GM21576 (cell line): ENCODE data around the gene EVC2.
"Not testable (repeated sequence)": the region's sequence is repeated elsewhere in the genome, so short reads cannot be mapped to it uniquely, and the experiment has no call there.

Source experiments
- ATAC-seq: cut with Tn5 transposase; IDR thresholded peaks from one replicate; pipeline ENCODE4 v1.9.1; 2021; ENCODE audit warnings: mild to moderate bottlenecking, moderate library complexity; ENCODE audit not compliant: unreplicated experiment

EVC2 gene

GRCh38 chr4:5632066-5632440 is 76.3 kb downstream of the EVC2 start:
- ATAC-seq: no peak

- no peak for ATAC-seq
Observed at GRCh38 chr4:5631352-5632065, 76.8 kb downstream of the EVC2 start.

DNA sequence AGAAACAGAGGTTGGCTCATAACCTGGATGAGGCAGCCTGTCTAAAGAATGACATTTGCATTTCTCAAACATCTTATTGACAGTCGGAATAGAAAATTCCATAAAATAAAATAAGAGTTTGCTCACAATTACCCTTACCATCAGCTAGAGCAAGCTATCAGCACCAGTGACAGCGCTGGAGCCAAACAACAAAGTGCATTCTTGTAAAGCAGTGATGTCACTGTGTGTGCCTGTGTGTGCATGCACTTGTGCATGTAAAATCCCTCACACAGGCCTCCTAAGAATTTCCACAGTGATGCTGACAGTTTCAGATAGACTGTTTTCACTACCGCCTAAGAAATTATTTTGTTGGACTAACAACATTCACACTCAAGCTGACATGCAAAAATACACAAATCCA is 77.6 kb downstream of the EVC2 start:
- no peak for ATAC-seq

DNA sequence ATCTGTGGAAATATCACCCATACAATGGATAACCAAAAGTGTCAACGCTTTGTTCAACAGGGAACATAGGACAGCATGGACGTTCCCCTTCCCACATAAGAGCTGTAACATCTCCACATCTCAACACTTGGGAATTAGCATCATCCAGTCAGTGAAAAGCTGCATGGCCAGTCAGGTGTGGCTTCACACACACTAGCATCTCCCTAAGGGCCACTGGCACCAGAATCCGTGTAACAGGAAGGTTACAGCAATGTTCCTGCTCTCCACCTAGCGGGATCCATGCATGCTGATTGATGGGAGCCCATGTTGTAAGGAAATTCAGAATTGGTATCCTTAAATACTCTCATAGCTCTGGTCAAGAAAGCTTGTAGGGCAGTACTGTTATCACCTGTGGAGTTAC is 78.8 kb downstream of the EVC2 start:
- ATAC-seq: no peak

DNA sequence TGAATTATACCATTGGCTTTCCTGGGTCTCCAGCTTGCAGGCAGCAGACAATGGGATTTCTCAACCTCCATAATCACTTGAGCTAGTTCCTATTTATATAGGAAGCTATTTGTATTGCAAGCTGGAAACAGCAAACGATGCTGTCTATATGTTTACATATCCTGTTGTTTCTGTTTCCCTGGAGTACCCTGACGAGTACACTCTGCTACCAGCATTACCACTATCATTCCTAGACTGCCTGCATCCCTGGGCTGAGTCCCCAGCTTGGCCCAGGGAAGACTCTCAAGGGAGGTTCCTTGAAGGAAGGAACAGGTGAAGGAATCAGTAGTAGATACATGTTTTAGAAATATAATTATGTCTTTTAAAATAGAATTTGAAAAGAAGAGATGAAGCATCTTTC is 81.4 kb downstream of the EVC2 start:
- no peak for ATAC-seq

DNA sequence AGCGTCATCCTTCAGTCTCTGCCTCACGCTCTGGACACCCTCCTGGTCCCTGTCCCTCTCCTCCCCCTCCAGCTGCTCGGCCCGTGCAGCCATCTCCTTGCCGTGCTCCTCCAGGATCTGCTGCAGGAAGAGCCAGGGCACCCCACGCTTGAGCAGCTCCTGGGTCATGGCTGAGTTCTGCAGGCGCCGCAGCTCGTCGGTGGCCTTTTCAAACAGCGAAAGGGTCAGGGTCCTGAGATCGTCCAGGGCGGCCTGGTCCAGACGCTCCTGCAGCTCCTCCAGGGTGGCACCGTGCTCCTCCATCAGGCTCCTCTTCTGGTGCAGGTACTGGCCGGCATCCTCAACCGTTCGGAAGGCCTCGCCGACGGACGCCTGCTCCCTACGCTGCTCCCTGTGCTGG is 85.8 kb downstream of the EVC2 start:
- no peak for ATAC-seq

GRCh38 chr4:5619913-5620625 is 88.3 kb downstream of the EVC2 start:
- no peak for ATAC-seq

DNA sequence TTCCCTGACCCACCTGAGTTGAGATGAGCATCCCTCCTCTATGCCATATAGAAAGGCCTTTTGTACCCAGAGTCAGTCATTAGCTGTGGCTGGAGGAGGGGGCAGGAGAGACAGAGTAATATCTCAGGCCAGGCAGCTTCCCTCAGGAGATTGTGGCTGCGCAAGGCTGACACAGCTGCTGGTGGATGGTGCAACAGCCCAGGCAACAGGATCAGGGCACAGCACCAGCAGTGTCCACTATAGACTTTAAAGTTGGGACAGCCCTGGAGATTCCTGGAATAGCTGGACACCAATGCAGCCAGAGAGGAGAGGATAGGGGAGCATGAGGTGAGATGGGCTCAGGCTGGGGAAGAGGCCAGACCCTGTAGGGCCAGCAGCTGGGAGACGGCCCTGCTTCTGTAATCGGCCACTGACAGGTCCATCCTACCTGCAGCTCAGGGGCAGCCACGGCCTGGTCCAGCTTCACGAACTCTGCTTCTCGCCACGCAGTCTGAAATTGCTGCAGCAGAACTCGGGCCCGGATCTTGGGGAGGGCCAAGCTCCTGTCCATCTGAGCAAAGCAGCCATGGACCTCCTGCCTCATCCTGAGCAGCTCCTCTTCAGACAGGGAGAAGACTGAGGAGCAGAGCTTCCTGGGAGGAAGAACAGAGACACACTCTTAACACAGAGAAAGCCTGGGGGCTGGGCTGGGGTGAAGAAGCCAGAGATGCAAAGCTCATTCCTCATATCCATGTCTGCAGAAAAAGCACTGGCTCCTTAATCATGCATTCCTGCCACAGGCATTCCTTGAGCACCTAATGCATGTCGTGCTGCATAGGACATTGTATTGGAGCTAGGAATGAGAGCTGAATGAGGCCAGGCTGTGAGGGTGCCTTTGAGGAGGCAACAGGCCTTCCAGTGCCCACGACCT is 90.1 kb downstream of the EVC2 start:
- ATAC-seq: no peak

DNA sequence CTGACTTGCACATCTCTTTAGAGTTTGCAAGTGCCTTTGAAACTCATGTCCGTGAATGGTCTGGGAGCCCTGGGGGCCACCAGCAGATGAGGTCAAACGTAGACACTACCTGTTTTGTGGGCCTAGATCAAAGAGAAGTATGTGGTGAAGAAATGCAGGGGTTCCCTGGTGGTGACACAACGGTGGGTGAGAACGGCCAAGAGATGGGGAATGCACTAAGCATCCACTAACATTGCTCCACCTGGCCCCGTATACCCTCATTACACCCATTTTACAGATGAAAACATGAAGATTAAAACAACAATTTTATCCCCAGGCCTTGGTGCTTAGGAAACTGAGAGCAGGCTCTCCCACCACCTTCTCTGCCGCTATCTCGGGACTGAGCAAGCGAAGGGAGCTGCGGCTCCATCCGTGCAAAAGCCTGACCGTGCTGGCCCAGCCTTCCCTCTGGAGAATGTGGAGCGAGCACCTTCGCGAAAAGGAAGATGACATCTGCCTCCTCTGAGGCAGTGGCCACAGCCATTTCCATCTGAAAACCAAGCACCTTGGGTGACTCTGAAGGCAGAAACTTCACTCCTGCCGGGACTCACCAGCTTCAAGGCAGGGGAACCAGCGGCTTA is 91.9 kb downstream of the EVC2 start:
- no peak for ATAC-seq

GRCh38 chr4:5615496-5616075 is 92.8 kb downstream of the EVC2 start:
- no peak for ATAC-seq

GRCh38 chr4:5611750-5612149 is 96.6 kb downstream of the EVC2 start:
- ATAC-seq: no peak

DNA sequence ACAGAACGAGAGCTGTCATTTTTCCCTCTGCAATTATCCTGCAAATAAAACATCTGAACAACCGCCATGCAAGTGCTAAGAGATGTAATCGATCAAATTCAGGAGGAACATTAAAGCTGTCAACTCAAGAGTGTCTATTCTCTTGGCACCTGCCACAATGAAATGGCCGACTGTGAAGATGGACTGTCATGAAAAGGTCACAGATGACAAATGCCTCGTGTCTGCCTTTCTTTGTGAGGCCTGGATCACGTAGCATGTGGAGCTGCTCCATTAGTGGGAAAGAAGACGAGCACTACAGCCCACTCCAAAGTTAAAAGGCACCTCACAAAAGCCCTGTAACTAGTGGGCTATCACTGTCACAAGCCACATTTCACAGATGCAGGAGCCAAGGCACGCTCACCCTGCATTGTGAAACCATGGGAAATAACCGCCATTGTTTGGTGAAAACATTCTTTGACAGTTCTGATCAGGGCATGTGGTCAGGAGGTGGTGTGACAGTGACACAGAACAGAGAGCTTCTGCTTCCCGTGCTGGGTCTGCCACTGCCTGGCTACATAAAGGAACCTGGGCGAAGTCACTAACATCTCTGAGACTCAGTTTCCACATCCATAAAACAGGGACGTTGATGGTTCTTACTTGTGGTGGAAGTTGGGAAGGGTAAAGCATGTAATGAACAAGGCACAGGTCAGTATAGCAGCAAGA is 98.9 kb downstream of the EVC2 start:
- ATAC-seq: no peak

DNA sequence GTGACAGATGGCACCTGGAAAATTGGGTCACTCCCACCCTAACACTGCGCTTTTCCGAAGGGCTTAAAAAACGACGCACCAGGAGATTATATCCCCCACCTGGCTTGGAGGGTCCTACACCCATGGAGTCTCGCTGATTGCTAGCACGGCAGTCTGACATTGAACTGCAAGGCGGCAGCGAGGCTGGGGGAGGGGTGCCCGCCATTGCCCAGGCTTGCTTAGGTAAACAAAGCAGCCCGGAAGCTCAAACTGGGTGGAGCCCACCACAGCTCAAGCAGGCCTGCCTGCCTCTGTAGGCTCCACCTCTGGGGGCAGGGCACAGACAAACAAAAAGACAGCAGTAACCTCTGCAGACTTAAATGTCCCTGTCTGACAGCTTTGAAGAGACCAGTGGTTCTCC is 114.5 kb downstream of the EVC2 start:
- not testable (repeated sequence) for ATAC-seq

GRCh38 chr4:5592272-5592671 is 116.1 kb downstream of the EVC2 start:
- ATAC-seq: no peak

GRCh38 chr4:5589495-5589894 is 118.9 kb downstream of the EVC2 start:
- ATAC-seq: no peak

- no peak for ATAC-seq
Observed at GRCh38 chr4:5588046-5588445, 120.3 kb downstream of the EVC2 start.

DNA sequence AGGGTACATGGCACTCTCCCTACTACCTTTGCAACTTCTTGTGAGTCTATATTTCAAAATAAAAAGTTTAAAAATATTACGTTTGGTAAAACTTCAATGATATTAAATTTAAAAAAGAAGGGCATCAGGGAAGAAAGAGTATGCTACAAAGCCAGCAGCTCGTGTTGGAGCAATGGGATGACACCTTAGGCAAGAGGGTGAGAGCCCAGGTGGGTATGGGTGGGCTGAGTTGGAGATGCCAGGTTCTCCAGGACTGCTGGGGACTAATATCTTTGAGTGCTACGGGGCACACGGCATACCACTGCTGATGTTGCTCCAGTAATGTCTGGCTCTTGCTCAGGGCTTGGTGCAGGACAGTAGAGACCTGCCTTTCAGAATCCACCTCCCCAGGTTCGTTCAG is 132.4 kb downstream of the EVC2 start:
- no peak for ATAC-seq

DNA sequence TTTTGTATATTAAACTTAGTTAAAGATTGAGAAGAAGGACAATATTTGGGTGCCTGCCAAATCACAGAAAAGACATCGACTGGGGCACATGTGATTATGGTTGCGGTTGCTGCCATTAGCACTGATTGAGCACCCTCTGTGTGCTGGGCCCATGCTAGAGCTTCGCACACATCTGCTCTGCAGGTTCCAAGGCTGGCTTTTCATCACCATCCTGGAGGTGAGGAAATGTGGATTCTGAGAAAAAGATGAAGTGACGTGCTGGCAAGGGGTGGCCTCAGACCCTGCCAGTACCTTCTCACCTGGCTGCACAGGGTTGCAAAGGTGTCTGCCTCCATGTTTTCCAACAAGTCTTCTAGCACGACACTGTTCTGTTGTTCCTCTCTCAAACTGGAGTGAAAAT is 134.0 kb downstream of the EVC2 start:
- no peak for ATAC-seq

- ATAC-seq: no peak
Observed at GRCh38 chr4:5573965-5574364, 134.4 kb downstream of the EVC2 start.

DNA sequence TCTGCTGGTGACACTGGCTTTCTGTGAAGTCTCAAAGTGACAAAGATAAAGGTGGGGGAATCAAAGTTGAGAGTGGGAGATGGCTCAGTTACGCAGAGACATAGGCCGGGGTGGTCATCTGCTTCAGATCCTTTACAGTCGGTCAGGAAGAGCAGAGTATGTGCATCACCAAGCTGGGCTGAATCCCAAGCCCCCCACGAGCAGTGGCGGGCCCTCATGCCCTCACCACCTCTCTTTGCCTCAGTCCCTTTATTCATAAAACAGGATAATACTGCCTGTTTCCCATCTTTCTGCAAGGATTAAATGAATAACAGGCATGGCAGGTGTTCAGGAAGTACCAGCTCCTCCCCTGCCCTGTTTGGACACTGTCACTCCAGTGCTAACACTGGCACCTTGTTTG is 135.6 kb downstream of the EVC2 start:
- no peak for ATAC-seq
